ENCODE results near the gene SEC16A. TPM values are rescaled to one million over a fixed set of nuclear protein-coding genes. Genes with fewer than 3 reads are reported as not detected.

Gene SEC16A
- total and polyA plus RNA-seq, 4 donors: 21.7 to 96.1 (median 66.0) TPM

DNA sequence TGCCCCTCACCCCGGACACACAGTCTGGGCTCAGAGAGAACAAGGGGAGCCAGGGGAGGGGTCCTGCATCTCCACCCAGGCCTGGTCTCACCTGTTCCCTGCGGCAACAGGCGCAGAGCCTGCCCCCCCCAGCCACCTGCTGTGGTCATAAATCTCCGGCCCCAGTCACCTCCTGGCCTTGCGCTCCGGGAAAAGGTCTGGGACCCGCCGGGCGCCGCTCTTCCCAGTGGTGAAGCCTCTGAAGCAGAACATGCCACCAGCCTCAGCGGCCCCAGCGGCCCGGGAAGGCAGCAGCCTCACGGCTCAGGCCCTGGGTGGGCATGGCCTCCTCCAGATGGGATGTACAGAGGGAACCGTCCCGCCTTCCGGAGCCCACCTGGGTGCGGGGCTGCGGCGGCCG lies 42.4 kb upstream of the SEC16A start:
- no peaks in the 10 kb centered on the region for H3K9me3 ChIP-seq (ENCODE audit: control insufficient read depth in 4 of 4, low read length in 3 of 4)
- peaks cover 40 to 83% (median 60%) of the 10 kb centered on the region in 4 donors for H3K4me1 ChIP-seq (ENCODE audit: control insufficient read depth in 4 of 4, insufficient read depth in 4 of 4, low read length in 3 of 4)
- H3K36me3 ChIP-seq (ENCODE audit: control insufficient read depth in 4 of 4, insufficient read depth in 3 of 4, low read depth in 1 of 4, low read length in 3 of 4): peaks cover 0 to 10% (median 0%) of the 10 kb centered on the region in 4 donors
- no peak overlapping the region for H3K27ac ChIP-seq (ENCODE audit: low read depth in 1 of 2, low read length in 2 of 2)
- no peak overlapping the region for H3K9ac ChIP-seq (ENCODE audit: low read depth in 1 of 2, low read length in 2 of 2)
- no peak for TF ChIP-seq SP1 (IDR thresholded peaks at IDR 0.05)
- no peak for TF ChIP-seq FOXA1 (IDR thresholded peaks at IDR 0.05)
- no peak for TF ChIP-seq NR2F2 (IDR thresholded peaks at IDR 0.05)
- no peak for TF ChIP-seq YY1 (IDR thresholded peaks at IDR 0.05)
- TF ChIP-seq GABPA (IDR thresholded peaks at IDR 0.05 in 1 of 2, conservative IDR thresholded peaks at IDR 0.05 in 1 of 2): no peak
- TF ChIP-seq HNF4A (conservative IDR thresholded peaks at IDR 0.05): no peak
- no peak for DNase-seq (ENCODE audit: low spot score)
- H3K27me3 ChIP-seq (ENCODE audit: control insufficient read depth in 4 of 4, insufficient read depth in 4 of 4, low read length in 3 of 4): no peaks in the 10 kb centered on the region
- 83% methylated on average over 21 of the region's 21 CpGs for WGBS
- no peak overlapping the region for H3K4me3 ChIP-seq (ENCODE audit: low read depth in 1 of 3, low read length in 3 of 3)

DNA sequence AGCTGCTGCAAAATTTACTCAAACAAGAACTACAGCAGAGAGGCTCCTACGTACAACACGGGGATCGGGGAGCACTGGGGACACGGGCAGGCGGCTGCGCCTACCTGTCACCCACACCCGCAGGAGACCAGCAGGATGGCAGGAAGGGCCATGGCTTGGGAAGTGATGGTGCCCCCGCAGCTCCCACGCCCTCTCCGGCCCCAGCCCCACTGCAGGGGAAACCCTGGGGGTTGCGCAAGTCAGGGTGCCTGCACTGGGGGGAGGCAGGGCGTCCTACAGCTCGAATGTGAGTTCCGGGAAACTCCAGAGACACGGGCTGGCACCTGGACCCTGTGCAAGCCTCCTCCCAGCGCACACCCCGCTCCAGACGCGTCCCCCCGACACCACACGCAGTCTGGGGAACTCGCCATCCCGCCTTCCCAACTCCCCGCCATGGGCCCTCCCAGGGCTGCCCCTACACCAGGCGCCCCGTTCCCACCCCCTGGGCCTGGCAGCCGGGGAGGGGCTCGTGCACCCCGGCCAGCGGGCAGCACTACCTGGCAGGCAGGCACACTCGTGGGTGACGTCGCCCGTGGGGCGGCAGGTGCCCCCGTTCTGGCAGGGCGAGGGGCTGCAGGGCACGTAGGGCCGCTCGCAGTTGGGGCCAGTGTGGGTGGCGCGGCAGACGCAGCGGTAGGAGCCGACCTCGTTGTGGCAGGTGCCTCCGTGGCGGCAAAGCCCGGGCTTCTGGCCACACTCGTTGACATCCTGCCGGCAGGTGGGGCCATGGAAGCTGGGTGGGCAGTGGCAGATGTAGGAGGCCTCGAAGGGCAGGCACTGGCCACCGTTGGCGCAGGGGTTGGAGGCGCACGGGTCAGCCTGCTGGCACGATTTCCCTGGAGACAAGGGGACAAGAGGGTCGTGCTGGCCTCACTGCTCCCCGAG lies 39.7 kb upstream of the SEC16A start:
- no peak for TF ChIP-seq HNF4A (conservative IDR thresholded peaks at IDR 0.05)
- TF ChIP-seq EGR1 (IDR thresholded peaks at IDR 0.05; ENCODE audit: low read depth in 2 of 2): no peak
- TF ChIP-seq JUND (IDR thresholded peaks at IDR 0.05): no peak
- Histone ChIP-seq H3K27me3 (ENCODE audit: control insufficient read depth in 4 of 4, insufficient read depth in 4 of 4, low read length in 3 of 4) (no peaks in the 10 kb centered on the region), H3K9me3 (ENCODE audit: control insufficient read depth in 4 of 4, low read length in 3 of 4) (no peaks in the 10 kb centered on the region), H3K27ac (ENCODE audit: low read depth in 1 of 2, low read length in 2 of 2) (peak overlapping the region; percentile 0 to 20), H3K4me1 (ENCODE audit: control insufficient read depth in 4 of 4, insufficient read depth in 4 of 4, low read length in 3 of 4) (peaks cover 36 to 86% (median 68%) of the 10 kb centered on the region in 4 donors), H3K36me3 (ENCODE audit: control insufficient read depth in 4 of 4, insufficient read depth in 3 of 4, low read depth in 1 of 4, low read length in 3 of 4) (peaks cover 0 to 17% (median 5%) of the 10 kb centered on the region in 4 donors), H3K4me3 (ENCODE audit: low read depth in 1 of 3, low read length in 3 of 3) (no peak overlapping the region), H3K9ac (ENCODE audit: low read depth in 1 of 2, low read length in 2 of 2) (peak overlapping the region in 1 of 2 donors; percentile 16)
- WGBS: 77% methylated on average over 59 of the region's 59 CpGs
- no peak for DNase-seq (ENCODE audit: low spot score)

DNA sequence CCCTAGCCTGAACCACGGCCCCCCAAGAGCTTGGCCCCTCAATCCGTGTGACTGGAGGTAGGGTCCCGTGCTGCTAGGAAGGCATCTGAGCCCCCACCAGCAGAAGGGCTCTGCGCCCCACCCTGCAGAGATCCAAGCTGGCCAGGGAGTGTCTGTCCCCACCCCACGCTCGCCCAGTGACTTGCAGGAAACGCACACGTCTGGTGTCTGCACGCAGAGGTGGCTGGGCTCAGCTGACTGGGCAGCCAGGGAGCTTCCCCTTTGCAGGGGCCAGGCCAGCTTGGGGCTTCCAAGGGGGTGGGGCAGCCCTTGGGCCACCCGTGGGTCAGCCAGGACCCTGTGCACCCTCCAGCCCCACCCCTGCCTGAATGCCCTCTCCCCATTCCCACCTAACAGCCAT lies 38.7 kb upstream of the SEC16A start:
- Histone ChIP-seq H3K27me3 (ENCODE audit: control insufficient read depth in 4 of 4, insufficient read depth in 4 of 4, low read length in 3 of 4) (no peaks in the 10 kb centered on the region), H3K9ac (ENCODE audit: low read depth in 1 of 2, low read length in 2 of 2) (no peak overlapping the region), H3K4me1 (ENCODE audit: control insufficient read depth in 4 of 4, insufficient read depth in 4 of 4, low read length in 3 of 4) (peaks cover 32 to 84% (median 64%) of the 10 kb centered on the region in 4 donors), H3K9me3 (ENCODE audit: control insufficient read depth in 4 of 4, low read length in 3 of 4) (no peaks in the 10 kb centered on the region), H3K4me3 (ENCODE audit: low read depth in 1 of 3, low read length in 3 of 3) (no peak overlapping the region), H3K36me3 (ENCODE audit: control insufficient read depth in 4 of 4, insufficient read depth in 3 of 4, low read depth in 1 of 4, low read length in 3 of 4) (peaks cover 0 to 20% (median 8%) of the 10 kb centered on the region in 4 donors), H3K27ac (ENCODE audit: low read depth in 1 of 2, low read length in 2 of 2) (peak overlapping the region in 1 of 2 donors; percentile 40)
- DNase-seq (ENCODE audit: low spot score): no peak
- TF ChIP-seq EGR1 (IDR thresholded peaks at IDR 0.05; ENCODE audit: low read depth in 2 of 2): no peak
- TF ChIP-seq, protein P1, sequence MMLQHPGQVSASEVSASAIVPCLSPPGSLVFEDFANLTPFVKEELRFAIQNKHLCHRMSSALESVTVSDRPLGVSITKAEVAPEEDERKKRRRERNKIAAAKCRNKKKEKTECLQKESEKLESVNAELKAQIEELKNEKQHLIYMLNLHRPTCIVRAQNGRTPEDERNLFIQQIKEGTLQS (IDR thresholded peaks at IDR 0.05): no peak
- no peak for TF ChIP-seq HNF4A (conservative IDR thresholded peaks at IDR 0.05)
- TF ChIP-seq RXRA (IDR thresholded peaks at IDR 0.05): no peak
- TF ChIP-seq, protein P2, sequence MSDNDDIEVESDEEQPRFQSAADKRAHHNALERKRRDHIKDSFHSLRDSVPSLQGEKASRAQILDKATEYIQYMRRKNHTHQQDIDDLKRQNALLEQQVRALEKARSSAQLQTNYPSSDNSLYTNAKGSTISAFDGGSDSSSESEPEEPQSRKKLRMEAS (IDR thresholded peaks at IDR 0.05): no peak
- TF ChIP-seq NR2F2 (IDR thresholded peaks at IDR 0.05): no peak
- TF ChIP-seq FOXA1 (IDR thresholded peaks at IDR 0.05): no peak
- TF ChIP-seq, protein P3, sequence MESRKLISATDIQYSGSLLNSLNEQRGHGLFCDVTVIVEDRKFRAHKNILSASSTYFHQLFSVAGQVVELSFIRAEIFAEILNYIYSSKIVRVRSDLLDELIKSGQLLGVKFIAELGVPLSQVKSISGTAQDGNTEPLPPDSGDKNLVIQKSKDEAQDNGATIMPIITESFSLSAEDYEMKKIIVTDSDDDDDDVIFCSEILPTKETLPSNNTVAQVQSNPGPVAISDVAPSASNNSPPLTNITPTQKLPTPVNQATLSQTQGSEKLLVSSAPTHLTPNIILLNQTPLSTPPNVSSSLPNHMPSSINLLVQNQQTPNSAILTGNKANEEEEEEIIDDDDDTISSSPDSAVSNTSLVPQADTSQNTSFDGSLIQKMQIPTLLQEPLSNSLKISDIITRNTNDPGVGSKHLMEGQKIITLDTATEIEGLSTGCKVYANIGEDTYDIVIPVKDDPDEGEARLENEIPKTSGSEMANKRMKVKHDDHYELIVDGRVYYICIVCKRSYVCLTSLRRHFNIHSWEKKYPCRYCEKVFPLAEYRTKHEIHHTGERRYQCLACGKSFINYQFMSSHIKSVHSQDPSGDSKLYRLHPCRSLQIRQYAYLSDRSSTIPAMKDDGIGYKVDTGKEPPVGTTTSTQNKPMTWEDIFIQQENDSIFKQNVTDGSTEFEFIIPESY (IDR thresholded peaks at IDR 0.05): no peak
- TF ChIP-seq, protein P4, sequence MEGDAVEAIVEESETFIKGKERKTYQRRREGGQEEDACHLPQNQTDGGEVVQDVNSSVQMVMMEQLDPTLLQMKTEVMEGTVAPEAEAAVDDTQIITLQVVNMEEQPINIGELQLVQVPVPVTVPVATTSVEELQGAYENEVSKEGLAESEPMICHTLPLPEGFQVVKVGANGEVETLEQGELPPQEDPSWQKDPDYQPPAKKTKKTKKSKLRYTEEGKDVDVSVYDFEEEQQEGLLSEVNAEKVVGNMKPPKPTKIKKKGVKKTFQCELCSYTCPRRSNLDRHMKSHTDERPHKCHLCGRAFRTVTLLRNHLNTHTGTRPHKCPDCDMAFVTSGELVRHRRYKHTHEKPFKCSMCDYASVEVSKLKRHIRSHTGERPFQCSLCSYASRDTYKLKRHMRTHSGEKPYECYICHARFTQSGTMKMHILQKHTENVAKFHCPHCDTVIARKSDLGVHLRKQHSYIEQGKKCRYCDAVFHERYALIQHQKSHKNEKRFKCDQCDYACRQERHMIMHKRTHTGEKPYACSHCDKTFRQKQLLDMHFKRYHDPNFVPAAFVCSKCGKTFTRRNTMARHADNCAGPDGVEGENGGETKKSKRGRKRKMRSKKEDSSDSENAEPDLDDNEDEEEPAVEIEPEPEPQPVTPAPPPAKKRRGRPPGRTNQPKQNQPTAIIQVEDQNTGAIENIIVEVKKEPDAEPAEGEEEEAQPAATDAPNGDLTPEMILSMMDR (IDR thresholded peaks at IDR 0.05; ENCODE audit: low read depth, low read length, missing input control): no peak
- TF ChIP-seq RAD21 (IDR thresholded peaks at IDR 0.05): no peak
- TF ChIP-seq, protein P5, sequence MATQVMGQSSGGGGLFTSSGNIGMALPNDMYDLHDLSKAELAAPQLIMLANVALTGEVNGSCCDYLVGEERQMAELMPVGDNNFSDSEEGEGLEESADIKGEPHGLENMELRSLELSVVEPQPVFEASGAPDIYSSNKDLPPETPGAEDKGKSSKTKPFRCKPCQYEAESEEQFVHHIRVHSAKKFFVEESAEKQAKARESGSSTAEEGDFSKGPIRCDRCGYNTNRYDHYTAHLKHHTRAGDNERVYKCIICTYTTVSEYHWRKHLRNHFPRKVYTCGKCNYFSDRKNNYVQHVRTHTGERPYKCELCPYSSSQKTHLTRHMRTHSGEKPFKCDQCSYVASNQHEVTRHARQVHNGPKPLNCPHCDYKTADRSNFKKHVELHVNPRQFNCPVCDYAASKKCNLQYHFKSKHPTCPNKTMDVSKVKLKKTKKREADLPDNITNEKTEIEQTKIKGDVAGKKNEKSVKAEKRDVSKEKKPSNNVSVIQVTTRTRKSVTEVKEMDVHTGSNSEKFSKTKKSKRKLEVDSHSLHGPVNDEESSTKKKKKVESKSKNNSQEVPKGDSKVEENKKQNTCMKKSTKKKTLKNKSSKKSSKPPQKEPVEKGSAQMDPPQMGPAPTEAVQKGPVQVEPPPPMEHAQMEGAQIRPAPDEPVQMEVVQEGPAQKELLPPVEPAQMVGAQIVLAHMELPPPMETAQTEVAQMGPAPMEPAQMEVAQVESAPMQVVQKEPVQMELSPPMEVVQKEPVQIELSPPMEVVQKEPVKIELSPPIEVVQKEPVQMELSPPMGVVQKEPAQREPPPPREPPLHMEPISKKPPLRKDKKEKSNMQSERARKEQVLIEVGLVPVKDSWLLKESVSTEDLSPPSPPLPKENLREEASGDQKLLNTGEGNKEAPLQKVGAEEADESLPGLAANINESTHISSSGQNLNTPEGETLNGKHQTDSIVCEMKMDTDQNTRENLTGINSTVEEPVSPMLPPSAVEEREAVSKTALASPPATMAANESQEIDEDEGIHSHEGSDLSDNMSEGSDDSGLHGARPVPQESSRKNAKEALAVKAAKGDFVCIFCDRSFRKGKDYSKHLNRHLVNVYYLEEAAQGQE (IDR thresholded peaks at IDR 0.05): no peak
- 53% methylated on average over 10 of the region's 10 CpGs for WGBS

Measured in liver (tissue), 9 donors.